SK-N-MC (cell line): ENCODE measurements around the gene HOXA5.

Source experiments
- DNase-seq: peaks from one replicate; pipeline ENCODE4 v3.0.0-alpha.2; 2011; ENCODE audit warnings: low read depth, low spot score
- H3K27ac ChIP-seq: fragments of 200-600 bp; sonication (generic); 2 replicates; pipeline ENCODE4 v1.5.1; 2016; ENCODE audit warnings: mixed run types
- H3K36me3 ChIP-seq: fragments of 200-600 bp; sonication (generic); 2 replicates; pipeline ENCODE4 v1.6.1; 2017; ENCODE audit warnings: antibody characterized with exemption, low read length, mixed read lengths; ENCODE audit not compliant: insufficient read depth
- H3K4me3 ChIP-seq: fragments of 200-600 bp; sonication (generic); 2 replicates; pipeline ENCODE4 v1.5.1; 2016
- H3K9ac ChIP-seq: fragments of 200-600 bp; sonication (generic); 2 replicates; pipeline ENCODE4 v1.8.0; 2017; ENCODE audit warnings: mixed run types, mixed read lengths; ENCODE audit not compliant: insufficient read length
- H3K9me3 ChIP-seq: fragments of 200-600 bp; sonication (generic); 2 replicates; pipeline ENCODE4 v1.6.1; 2017; ENCODE audit warnings: low read depth, mild to moderate bottlenecking, antibody characterized with exemption, low read length, moderate library complexity, mixed read lengths
- EZH2 ChIP-seq: fragments of 200-600 bp; sonication (generic); IDR thresholded peaks from one replicate; pipeline ENCODE4 v1.6.1; 2017; ENCODE audit warnings: antibody characterized with exemption
- FOXP2 ChIP-seq: optimal IDR thresholded peaks from 2 replicates; pipeline ENCODE3; 2011; ENCODE audit warnings: mild to moderate bottlenecking, moderate library complexity; ENCODE audit not compliant: insufficient read depth; ENCODE audit errors: extremely low read length, control extremely low read depth
- POLR2AphosphoS5 ChIP-seq: IDR thresholded peaks from 2 replicates; pipeline ENCODE4 v1.6.1; 2012; ENCODE audit warnings: mild to moderate bottlenecking, low read depth, low read length, borderline replicate concordance

Gene HOXA5

GRCh38 chr7:27143023-27143949, at the start of gene HOXA5:
TSS of gene HOXA5 (minus strand) at chr7:27143681. CDS start at chr7:27143607, 74 bp downstream.
- Histone ChIP-seq H3K9ac (no peak within 1 kb of the TSS), H3K4me3 (peak within 1 kb of the TSS; percentile 76), H3K36me3 (no peaks in the 10 kb centered on the region), H3K9me3 (no peaks in the 10 kb centered on the region), H3K27ac (no peak within 1 kb of the TSS)
- DNase-seq = no peak
- TF ChIP-seq EZH2 (peak; percentile 86), POLR2AphosphoS5 (no peak)

- Histone ChIP-seq H3K36me3 (no peaks in the 10 kb centered on the region), H3K9ac (no peak overlapping the region), H3K27ac (no peak overlapping the region), H3K4me3 (no peak overlapping the region), H3K9me3 (no peaks in the 10 kb centered on the region)
- DNase-seq = no peak
- TF ChIP-seq FOXP2 (no peak), EZH2 (no peak), POLR2AphosphoS5 (no peak)
Observed at GRCh38 chr7:27192546-27193334, 49.3 kb upstream of the HOXA5 start.

- Histone ChIP-seq H3K9me3 (no peaks in the 10 kb centered on the region), H3K36me3 (no peaks in the 10 kb centered on the region), H3K4me3 (no peak overlapping the region), H3K27ac (no peak overlapping the region), H3K9ac (no peak overlapping the region)
- DNase-seq = no peak
- TF ChIP-seq FOXP2 (no peak), EZH2 (no peak), POLR2AphosphoS5 (no peak)
Observed at GRCh38 chr7:27191833-27192545, 48.5 kb upstream of the HOXA5 start.

- H3K9ac ChIP-seq = no peak overlapping the region
- no peak overlapping the region for H3K27ac ChIP-seq
- H3K4me3 ChIP-seq = no peak overlapping the region
- no peaks in the 10 kb centered on the region for H3K9me3 ChIP-seq
- no peak for TF ChIP-seq EZH2
- no peak for TF ChIP-seq FOXP2
- no peak for TF ChIP-seq POLR2AphosphoS5
- H3K36me3 ChIP-seq = no peaks in the 10 kb centered on the region
- no peak for DNase-seq
Observed at GRCh38 chr7:27191161-27191731, 47.8 kb upstream of the HOXA5 start.

GRCh38 chr7:27189997-27190748, 46.7 kb upstream of the HOXA5 start:
- TF ChIP-seq FOXP2 (no peak), POLR2AphosphoS5 (no peak), EZH2 (no peak)
- Histone ChIP-seq H3K9ac (no peak overlapping the region), H3K9me3 (no peaks in the 10 kb centered on the region), H3K36me3 (no peaks in the 10 kb centered on the region), H3K4me3 (no peak overlapping the region), H3K27ac (no peak overlapping the region)
- no peak for DNase-seq

- TF ChIP-seq POLR2AphosphoS5 = no peak
- no peak for TF ChIP-seq EZH2
- TF ChIP-seq FOXP2 = no peak
- H3K4me3 ChIP-seq = no peak overlapping the region
- no peak overlapping the region for H3K9ac ChIP-seq
- DNase-seq = no peak
- H3K9me3 ChIP-seq = no peaks in the 10 kb centered on the region
- no peaks in the 10 kb centered on the region for H3K36me3 ChIP-seq
- H3K27ac ChIP-seq = no peak overlapping the region
Observed at GRCh38 chr7:27189295-27189996, 46.0 kb upstream of the HOXA5 start.
